Activated B cell treated with CpG ODN at 0.5 μM for 24 hours (primary cell): ENCODE measurements around the gene SLC10A4. TPM values are rescaled to one million over a fixed set of nuclear protein-coding genes. Genes with fewer than 3 reads are reported as not detected.

ENCODE experiments used
- ATAC-seq: fragments of 200-7000 bp; cut with Tn5 transposase; one replicate; pipeline ENCODE4 v1.10.0; 2021; ENCODE audit warnings: low read depth, mild to moderate bottlenecking, moderate library complexity
- CTCF ChIA-PET: fragments of 350-600 bp; sonication (Branson Sonifier 250); formaldehyde crosslinking; loops from one replicate; lab custom pipeline; 2021; ENCODE audit warnings: antibody characterized with exemption; lab: Charles Lee
- POLR2A ChIA-PET: fragments of 350-600 bp; sonication (Branson Sonifier 250); formaldehyde crosslinking; loops from one replicate; lab custom pipeline; 2021; ENCODE audit warnings: antibody characterized with exemption; lab: Charles Lee
- DNase-seq: peaks from one replicate; pipeline ENCODE4 v3.0.0; 2022
- H3K27ac Mint-ChIP-seq: one replicate; pipeline ENCODE4 v1.8.0; 2020; ENCODE audit warnings: mixed read lengths
- H3K27me3 Mint-ChIP-seq: one replicate; pipeline ENCODE4 v1.8.0; 2021; ENCODE audit warnings: mixed read lengths
- H3K36me3 Mint-ChIP-seq: one replicate; pipeline ENCODE4 v1.8.0; 2021; ENCODE audit warnings: low read depth, mixed read lengths
- H3K4me1 Mint-ChIP-seq: one replicate; pipeline ENCODE4 v1.8.0; 2021; ENCODE audit warnings: mixed read lengths
- H3K4me3 Mint-ChIP-seq: one replicate; pipeline ENCODE4 v1.8.0; 2020; ENCODE audit warnings: mild to moderate bottlenecking, mixed read lengths
- H3K9me3 Mint-ChIP-seq: one replicate; pipeline ENCODE4 v1.8.0; 2020; ENCODE audit warnings: mixed read lengths
- intact Hi-C: fragments of 100-400 bp; cut with micrococcal nuclease; formaldehyde crosslinking; loops from one replicate; pipeline ENCODE4 v1.15.1; 2024
- total RNA-seq: library from RNA; stranded (reverse); gene quantifications from 2 replicates; pipeline ENCODE4 v1.2.3, GENCODE V29; 2022
- TF ChIP-seq, protein P1 (sequence below): fragments of 200-600 bp; IDR thresholded peaks from one replicate; pipeline ENCODE4 v1.8.0; 2022; ENCODE audit warnings: antibody characterized with exemption, mild to moderate bottlenecking

Gene SLC10A4
- total RNA-seq, 1 donor from 2014 or later: not detected

DNA sequence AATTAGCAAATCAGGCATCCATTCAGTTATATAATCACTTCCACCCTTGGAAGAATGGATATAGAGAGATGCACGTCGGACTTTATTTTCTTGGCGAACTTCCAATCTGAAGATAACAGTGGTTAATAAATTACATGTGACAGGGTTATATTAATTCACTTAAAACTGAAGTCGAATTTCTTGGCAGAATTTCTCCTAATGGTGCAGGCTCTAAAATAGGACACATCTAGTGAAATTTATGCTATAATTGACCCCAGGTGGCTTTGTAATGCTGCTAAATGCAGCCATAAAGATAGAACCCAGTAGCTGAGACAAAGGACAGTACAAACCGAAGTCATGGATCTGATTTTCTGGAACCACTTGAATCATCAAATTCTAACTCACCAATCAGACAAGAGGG, 20.8 kb upstream of the SLC10A4 start:
- POLR2A ChIA-PET: no interaction called here
- CTCF ChIA-PET: no interaction called here
- no peak overlapping the region for H3K4me3 Mint-ChIP-seq
- TF ChIP-seq, protein P1, sequence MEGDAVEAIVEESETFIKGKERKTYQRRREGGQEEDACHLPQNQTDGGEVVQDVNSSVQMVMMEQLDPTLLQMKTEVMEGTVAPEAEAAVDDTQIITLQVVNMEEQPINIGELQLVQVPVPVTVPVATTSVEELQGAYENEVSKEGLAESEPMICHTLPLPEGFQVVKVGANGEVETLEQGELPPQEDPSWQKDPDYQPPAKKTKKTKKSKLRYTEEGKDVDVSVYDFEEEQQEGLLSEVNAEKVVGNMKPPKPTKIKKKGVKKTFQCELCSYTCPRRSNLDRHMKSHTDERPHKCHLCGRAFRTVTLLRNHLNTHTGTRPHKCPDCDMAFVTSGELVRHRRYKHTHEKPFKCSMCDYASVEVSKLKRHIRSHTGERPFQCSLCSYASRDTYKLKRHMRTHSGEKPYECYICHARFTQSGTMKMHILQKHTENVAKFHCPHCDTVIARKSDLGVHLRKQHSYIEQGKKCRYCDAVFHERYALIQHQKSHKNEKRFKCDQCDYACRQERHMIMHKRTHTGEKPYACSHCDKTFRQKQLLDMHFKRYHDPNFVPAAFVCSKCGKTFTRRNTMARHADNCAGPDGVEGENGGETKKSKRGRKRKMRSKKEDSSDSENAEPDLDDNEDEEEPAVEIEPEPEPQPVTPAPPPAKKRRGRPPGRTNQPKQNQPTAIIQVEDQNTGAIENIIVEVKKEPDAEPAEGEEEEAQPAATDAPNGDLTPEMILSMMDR: no peak
- no peaks in the 10 kb centered on the region for H3K36me3 Mint-ChIP-seq
- H3K27ac Mint-ChIP-seq: no peak overlapping the region
- intact Hi-C loops: no loop called here
- DNase-seq (no peak), ATAC-seq (no peak)
- peaks cover 13% of the 10 kb centered on the region for H3K9me3 Mint-ChIP-seq
- peaks cover 2% of the 10 kb centered on the region for H3K27me3 Mint-ChIP-seq
- H3K4me1 Mint-ChIP-seq: no peaks in the 10 kb centered on the region

DNA sequence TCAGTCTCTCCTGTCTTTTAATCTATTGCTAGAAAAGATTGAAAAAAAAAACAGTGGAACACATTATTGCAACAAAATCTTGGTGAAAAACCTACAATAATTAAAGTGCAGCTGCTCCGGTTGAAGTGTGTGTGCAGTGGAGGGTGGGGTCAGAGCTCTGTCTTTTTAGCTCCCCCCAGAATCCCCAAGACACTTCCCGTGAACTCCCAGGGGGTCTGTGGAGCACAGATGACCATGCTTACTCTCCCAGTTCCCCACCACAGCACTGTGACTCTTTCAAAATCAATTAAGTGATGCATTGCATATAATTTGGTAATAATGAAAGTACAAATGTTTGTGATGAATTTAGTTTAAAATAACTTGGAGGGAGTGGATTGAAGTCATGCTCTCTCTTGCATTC, 15.7 kb upstream of the SLC10A4 start:
- Mint-ChIP-seq H3K9me3 (peaks cover 10% of the 10 kb centered on the region), H3K4me3 (no peak overlapping the region), H3K27ac (no peak overlapping the region), H3K4me1 (no peaks in the 10 kb centered on the region), H3K27me3 (peaks cover 10% of the 10 kb centered on the region), H3K36me3 (no peaks in the 10 kb centered on the region)
- ATAC-seq (no peak), DNase-seq (no peak)
- intact Hi-C loops: no loop called here
- CTCF ChIA-PET: no interaction called here
- TF ChIP-seq, protein P1: no peak
- POLR2A ChIA-PET: no interaction called here

DNA sequence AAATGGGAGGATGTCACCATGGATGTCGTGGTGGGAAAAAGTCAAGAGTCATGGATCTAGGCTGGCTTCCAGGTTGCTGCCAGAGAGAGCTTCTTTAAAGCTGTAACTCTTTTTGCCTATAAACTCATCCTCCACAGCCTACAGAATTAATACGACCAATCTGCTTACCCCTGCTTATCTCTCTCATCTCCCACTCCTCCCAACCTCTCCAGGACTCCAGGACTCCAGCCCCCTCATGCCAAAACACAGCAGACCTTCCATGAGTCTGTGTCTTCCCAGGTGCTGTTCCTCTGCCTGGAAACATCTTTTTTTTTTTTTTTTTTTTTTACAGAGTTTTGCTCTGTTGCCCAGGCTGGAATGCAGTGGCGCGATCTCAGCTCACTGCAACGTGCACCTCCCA, 15.3 kb upstream of the SLC10A4 start:
- Mint-ChIP-seq H3K27ac (no peak overlapping the region), H3K4me1 (no peaks in the 10 kb centered on the region), H3K36me3 (no peaks in the 10 kb centered on the region), H3K27me3 (peaks cover 10% of the 10 kb centered on the region), H3K9me3 (peaks cover 10% of the 10 kb centered on the region), H3K4me3 (no peak overlapping the region)
- DNase-seq: no peak
- ChIA-PET POLR2A (no interaction called here), CTCF (no interaction called here)
- TF ChIP-seq, protein P1: no peak
- intact Hi-C loops: no loop called here
- no peak for ATAC-seq

DNA sequence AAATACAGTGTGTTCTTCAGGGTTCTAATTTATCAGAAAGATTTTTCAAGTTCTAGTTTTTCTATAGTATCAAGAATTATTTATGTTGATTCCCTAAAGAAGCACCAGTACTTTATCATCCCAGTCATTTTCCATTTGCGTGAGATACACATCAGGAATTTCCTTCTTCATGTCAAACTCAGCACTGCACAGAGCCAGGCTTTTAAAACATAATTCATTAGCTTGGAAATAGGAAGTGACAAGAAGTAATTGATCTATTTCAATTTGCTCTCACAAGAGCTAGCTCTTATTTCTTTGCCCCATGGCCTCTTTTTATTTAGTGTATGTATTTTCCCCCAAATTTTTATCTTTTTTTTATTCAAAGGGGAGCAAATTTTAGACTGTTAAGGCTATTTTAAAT, 13.0 kb upstream of the SLC10A4 start:
- intact Hi-C loops: no loop called here
- Mint-ChIP-seq H3K4me1 (no peaks in the 10 kb centered on the region), H3K9me3 (no peaks in the 10 kb centered on the region), H3K4me3 (no peak overlapping the region), H3K27ac (no peak overlapping the region), H3K27me3 (peaks cover 8% of the 10 kb centered on the region), H3K36me3 (no peaks in the 10 kb centered on the region)
- DNase-seq (no peak), ATAC-seq (no peak)
- TF ChIP-seq, protein P1: no peak
- ChIA-PET POLR2A (no interaction called here), CTCF (no interaction called here)

DNA sequence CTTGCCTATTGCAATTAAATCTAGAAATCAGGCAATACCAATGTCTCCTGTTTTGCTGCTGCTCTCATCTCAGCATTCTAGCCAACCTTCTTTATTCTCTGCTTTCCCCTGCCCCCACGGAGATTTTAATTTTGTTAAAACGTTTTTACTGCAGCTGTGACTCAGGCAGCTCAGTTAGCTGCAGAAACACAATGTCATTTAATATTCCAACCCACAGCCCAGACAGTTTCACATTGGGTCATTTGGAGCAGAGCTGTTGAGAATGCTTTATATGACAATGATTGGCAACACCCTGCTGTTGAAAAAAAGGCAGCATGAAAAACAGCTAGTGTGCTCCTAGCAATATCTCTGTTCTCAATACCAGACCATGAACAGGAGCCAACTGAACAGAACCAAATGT, 12.6 kb upstream of the SLC10A4 start:
- POLR2A ChIA-PET: no interaction called here
- Mint-ChIP-seq H3K36me3 (no peaks in the 10 kb centered on the region), H3K4me3 (no peak overlapping the region), H3K27ac (no peak overlapping the region), H3K4me1 (no peaks in the 10 kb centered on the region), H3K9me3 (no peaks in the 10 kb centered on the region), H3K27me3 (peaks cover 8% of the 10 kb centered on the region)
- CTCF ChIA-PET: no interaction called here
- intact Hi-C loops: no loop called here
- TF ChIP-seq, protein P1: no peak
- ATAC-seq: no peak
- no peak for DNase-seq
